Spleen (tissue), 11 donors: Measurements from ENCODE around the gene CHD5. TPM values are rescaled to one million over a fixed set of nuclear protein-coding genes. Genes with fewer than 3 reads are reported as not detected.

Experiments used
- DNase-seq: peaks from one replicate; pipeline ENCODE4 v3.0.0-alpha.2; 2020
- H3K27ac ChIP-seq, 8 donors: fragments of 200-600 bp; sonication (generic) in 7 of 8; 1 replicate in 4 of 8; 2 replicates in 4 of 8; pipeline versions ENCODE4 v1.5.0 to v1.8.0; 2016 to 2021; ENCODE audit warnings: inconsistent platforms in 4 of 8, mild to moderate bottlenecking in 4 of 8, moderate library complexity in 1 of 8
- H3K27me3 ChIP-seq, 7 donors: fragments of 200-600 bp; sonication (generic) in 6 of 7; replicated peaks in 1 of 7; 1 replicate in 4 of 7; 2 replicates in 3 of 7; pipeline versions ENCODE4 v1.5.0 to v1.8.0; 2016 to 2021; ENCODE audit warnings: inconsistent platforms in 3 of 7, mild to moderate bottlenecking in 1 of 7
- H3K36me3 ChIP-seq, 6 donors: fragments of 200-600 bp; sonication (generic) in 5 of 6; 1 replicate in 4 of 6; 2 replicates in 2 of 6; pipeline versions ENCODE4 v1.5.0 to v1.8.0; 2016 to 2021; ENCODE audit warnings: inconsistent platforms in 2 of 6
- H3K4me1 ChIP-seq, 6 donors: fragments of 200-600 bp; sonication (generic) in 5 of 6; 1 replicate in 3 of 6; 2 replicates in 3 of 6; pipeline versions ENCODE4 v1.5.0 to v1.8.0; 2016 to 2021; ENCODE audit warnings: inconsistent platforms in 3 of 6
- H3K4me3 ChIP-seq, 8 donors: fragments of 200-600 bp; sonication (generic) in 7 of 8; 1 replicate in 4 of 8; 2 replicates in 4 of 8; pipeline versions ENCODE4 v1.5.0 to v1.8.0; 2016 to 2021; ENCODE audit warnings: inconsistent platforms in 4 of 8, mild to moderate bottlenecking in 4 of 8, moderate library complexity in 2 of 8
- H3K9me3 ChIP-seq, 8 donors: fragments of 200-600 bp; sonication (generic) in 7 of 8; 1 replicate in 4 of 8; 2 replicates in 4 of 8; pipeline versions ENCODE4 v1.5.0 to v1.8.0; 2016 to 2021; ENCODE audit warnings: inconsistent platforms in 4 of 8
- CTCF ChIP-seq, 11 experiments: fragments of 200-600 bp in 7 of 11; fragments of 450-650 bp in 4 of 11; sonication (generic) in 4 of 11; IDR thresholded peaks in 8 of 11; conservative IDR thresholded peaks in 3 of 11; 1 replicate in 7 of 11; 2 replicates in 4 of 11; pipeline versions ENCODE4 v1.4.0 to v1.8.0; 2016 to 2021; ENCODE audit warnings: antibody characterized with exemption in 11 of 11, inconsistent platforms in 4 of 11, mild to moderate bottlenecking in 1 of 11
- POLR2A ChIP-seq, 3 donors: fragments of 450-650 bp; IDR thresholded peaks; one replicate each; pipeline ENCODE4 v1.5.1; 2017; ENCODE audit warnings: antibody characterized with exemption in 3 of 3, mild to moderate bottlenecking in 1 of 3
- POLR2AphosphoS5 ChIP-seq, 3 donors: sonication (generic); formaldehyde crosslinking; IDR thresholded peaks; one replicate each; pipeline ENCODE4 v1.5.1; 2017; ENCODE audit warnings: antibody characterized with exemption in 3 of 3
- WGBS, 5 donors: extraction: QIAGEN DNeasy Blood & Tissue Kit in 3 of 5; methylation state at CpG; one replicate each; pipeline versions ENCODE4 v1.1.5 to v1.1.7; 2013 to 2018; 5-methylcytosine and 5-hydroxymethylcytosine counted together
- intact Hi-C: fragments of 100-400 bp; cut with DNase I; formaldehyde crosslinking; loops from one replicate; pipeline ENCODE4 v1.15.0; 2023; ENCODE audit warnings: low total_unique reads
- polyA plus RNA-seq, 3 donors: library from polyadenylated mRNA; stranded (reverse); fragments of 200-250 nt; gene quantifications; one replicate each; pipeline ENCODE4 v1.2.1, GENCODE V29; 2013
- total RNA-seq, 7 donors: library from RNA; depleted of rRNA in 3 of 7; stranded (reverse); fragments of >200 nt in 3 of 7; fragmentation: NEBNext Ultra II Directional in 4 of 7; extraction: Animal tissue kit (Norgen Biotek cat#: 25700) in 4 of 7; gene quantifications; one replicate each; pipeline versions ENCODE4 v1.1.0 to v1.2.1, GENCODE V29; 2016 to 2021
- donor health status: healthy with polysubstance abuse.
- donor health status: DM: no; HTN: no; CAD: no; lungs with moderate emphysema.
- donor health status: DM: no; HTN: no; CAD: no.
- donor health status: Bipolar disorder and iron deficiency.
- donor health status: healthy.
- donor health status: DM: no; HTN: no; CAD: no.
- donor health status: DM: yes; HTN: yes; CAD: no.

The CHD5 gene
- total and polyA plus RNA-seq, 10 donors = 0.04 to 0.44 (median 0.13) TPM

DNA sequence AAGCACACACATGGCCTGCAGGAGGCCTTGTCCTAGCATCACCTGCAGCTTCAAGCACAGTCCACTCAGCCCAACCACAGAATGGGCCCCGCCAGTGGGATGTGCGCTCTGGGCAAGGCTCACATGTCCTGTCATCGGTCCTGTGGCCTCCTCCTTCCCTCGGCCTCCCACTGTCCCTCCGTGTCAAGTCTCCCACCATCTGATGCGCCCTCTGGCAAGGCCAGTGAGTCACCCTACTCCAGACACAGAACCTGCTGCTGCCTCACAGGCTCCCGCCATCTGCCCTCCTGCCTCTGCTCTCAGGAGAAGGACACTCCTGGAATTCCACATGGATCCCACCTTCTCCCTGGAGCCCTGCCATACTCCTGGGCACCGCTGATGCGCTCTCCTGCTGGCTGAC is 120.3 kb downstream of the CHD5 start:
- intact Hi-C loops = no loop called here
- 86 to 94% (median 92%) methylated on average over 9 of the region's 9 CpGs for WGBS, 5 donors
- no peak for TF ChIP-seq CTCF (IDR thresholded peaks at IDR 0.05 in 8 of 11, conservative IDR thresholded peaks at IDR 0.05 in 3 of 11)
- peak in 1 of 3 donors; percentile 35 for TF ChIP-seq POLR2AphosphoS5 (IDR thresholded peaks at IDR 0.05)
- no peak for TF ChIP-seq POLR2A (IDR thresholded peaks at IDR 0.05)

DNA sequence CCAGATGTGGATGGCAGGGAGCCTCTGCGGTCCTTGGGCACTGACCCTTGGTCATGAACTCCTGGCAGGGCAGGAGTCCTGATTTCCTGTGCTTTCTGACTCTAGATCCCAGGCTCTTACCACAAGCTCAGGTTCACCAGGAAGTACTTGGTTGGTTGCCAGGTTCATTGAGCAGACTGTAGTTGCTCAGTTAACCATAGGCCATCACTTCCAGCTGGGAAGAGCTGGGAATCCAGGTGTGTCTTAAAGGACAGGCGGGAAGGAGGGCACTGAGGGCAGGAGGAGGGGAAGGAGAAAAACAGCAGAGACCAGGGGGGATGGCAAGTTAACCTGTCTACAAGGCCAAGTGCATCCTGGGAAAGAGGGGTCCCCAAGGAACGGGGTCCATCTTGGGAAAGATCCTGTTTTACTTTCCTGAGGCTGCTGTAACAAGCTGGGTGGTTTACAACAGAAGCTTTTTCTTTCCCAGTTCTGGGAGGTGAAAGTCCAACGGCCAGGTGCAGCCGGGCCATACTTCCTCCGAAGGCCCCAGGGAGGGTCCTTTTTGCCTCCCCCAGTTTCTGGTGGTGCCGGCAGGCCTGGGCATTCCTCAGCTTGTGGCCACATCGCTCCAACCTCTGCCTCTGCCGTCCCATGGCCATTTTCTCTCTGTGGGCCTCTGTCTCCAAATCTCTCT is 122.8 kb downstream of the CHD5 start:
- intact Hi-C loops = no loop called here
- peaks cover 0 to 48% (median 24%) of the 10 kb centered on the region in 6 donors for H3K4me1 ChIP-seq
- 84 to 91% (median 88%) methylated on average over 8 to 9 of the region's 9 CpGs for WGBS, 5 donors
- H3K9me3 ChIP-seq = no peaks in the 10 kb centered on the region
- TF ChIP-seq CTCF (IDR thresholded peaks at IDR 0.05 in 8 of 11, conservative IDR thresholded peaks at IDR 0.05 in 3 of 11) (no peak), POLR2A (IDR thresholded peaks at IDR 0.05) (no peak), POLR2AphosphoS5 (IDR thresholded peaks at IDR 0.05) (no peak)
- peak overlapping the region in 3 of 8 donors; percentile 26 to 60 (median 46) for H3K27ac ChIP-seq
- H3K4me3 ChIP-seq = no peak overlapping the region
- H3K36me3 ChIP-seq = peaks cover 0 to 80% (median 4%) of the 10 kb centered on the region in 6 donors
- no peak for DNase-seq
- no peaks in the 10 kb centered on the region for H3K27me3 ChIP-seq

More for the DNA sequence above, 120.3 kb downstream of the CHD5 start:
- DNase-seq = no peak
- Histone ChIP-seq H3K27ac (no peak overlapping the region), H3K4me1 (peaks cover 0 to 47% (median 24%) of the 10 kb centered on the region in 6 donors), H3K9me3 (no peaks in the 10 kb centered on the region), H3K27me3 (no peaks in the 10 kb centered on the region), H3K36me3 (peaks cover 0 to 74% (median 6%) of the 10 kb centered on the region in 6 donors), H3K4me3 (no peak overlapping the region)

DNA sequence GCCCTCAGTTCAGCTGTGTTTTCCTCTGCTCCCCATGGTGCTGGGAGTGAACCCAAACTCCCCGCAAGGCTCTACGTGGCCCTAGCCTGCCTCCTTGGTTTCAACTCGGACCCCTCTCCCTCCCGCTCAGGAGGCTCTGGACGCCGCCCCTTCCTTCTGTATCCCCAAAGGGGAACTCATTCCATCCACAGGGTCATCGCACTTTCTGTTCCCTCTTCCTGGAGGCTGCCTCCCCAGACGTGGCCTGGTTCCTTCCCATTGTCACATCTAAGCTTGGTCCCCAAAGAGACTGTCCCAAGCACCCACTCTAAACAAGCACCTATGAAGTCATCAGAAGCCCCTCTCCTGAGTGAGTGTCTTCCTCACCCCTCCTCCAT is 123.6 kb downstream of the CHD5 start:
- Histone ChIP-seq H3K4me1 (peaks cover 0 to 48% (median 24%) of the 10 kb centered on the region in 6 donors), H3K9me3 (no peaks in the 10 kb centered on the region), H3K27ac (peak overlapping the region in 4 of 8 donors; percentile 14 to 60 (median 36)), H3K36me3 (peaks cover 0 to 82% (median 5%) of the 10 kb centered on the region in 6 donors), H3K4me3 (no peak overlapping the region), H3K27me3 (no peaks in the 10 kb centered on the region)
- peak in 2 of 3 donors; percentile 14 to 27 for TF ChIP-seq POLR2AphosphoS5 (IDR thresholded peaks at IDR 0.05)
- no peak for TF ChIP-seq POLR2A (IDR thresholded peaks at IDR 0.05)
- DNase-seq = no peak
- intact Hi-C loops = no loop called here
- 67 to 78% (median 76%) methylated on average over 8 of the region's 8 CpGs for WGBS, 5 donors

DNA sequence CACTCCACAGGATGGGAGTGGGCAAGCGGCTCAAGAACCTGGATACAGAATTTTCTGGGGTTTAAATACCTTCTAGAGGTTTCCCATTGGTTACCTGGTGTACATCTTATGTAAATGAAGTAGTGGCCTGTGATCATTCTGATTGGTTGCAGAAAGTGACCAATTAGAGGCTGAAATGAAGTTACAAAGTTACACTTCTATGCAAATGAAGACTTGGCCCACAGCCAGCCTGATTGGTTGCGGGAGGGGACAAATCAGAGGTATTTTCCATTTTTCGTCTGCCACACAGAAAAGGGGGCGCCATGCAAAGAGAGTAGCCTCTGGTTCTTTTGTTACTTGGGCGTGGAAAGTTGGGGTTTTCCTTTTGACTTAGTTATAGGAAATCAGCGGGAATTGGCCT is 125.5 kb downstream of the CHD5 start:
- Histone ChIP-seq H3K4me3 (no peak overlapping the region), H3K27me3 (no peaks in the 10 kb centered on the region), H3K9me3 (no peaks in the 10 kb centered on the region), H3K4me1 (peaks cover 0 to 43% (median 24%) of the 10 kb centered on the region in 6 donors), H3K27ac (no peak overlapping the region), H3K36me3 (peaks cover 0 to 82% (median 4%) of the 10 kb centered on the region in 6 donors)
- TF ChIP-seq POLR2A (IDR thresholded peaks at IDR 0.05) (no peak), CTCF (IDR thresholded peaks at IDR 0.05 in 8 of 11, conservative IDR thresholded peaks at IDR 0.05 in 3 of 11) (no peak), POLR2AphosphoS5 (IDR thresholded peaks at IDR 0.05) (no peak)
- WGBS, 5 donors = 83 to 89% (median 88%) methylated on average over 6 of the region's 6 CpGs
- no peak for DNase-seq
- intact Hi-C loops = no loop called here
